Hepatocyte (in vitro differentiated cells): ENCODE results near the gene SLC4A5.

ENCODE experiments used
- CTCF ChIP-seq: fragments of 200-600 bp; sonication (generic); IDR thresholded peaks from 2 replicates; pipeline ENCODE4 v1.5.1; 2016; ENCODE audit warnings: antibody characterized with exemption, mild to moderate bottlenecking; ENCODE audit not compliant: poor library complexity
- EZH2 ChIP-seq: fragments of 200-600 bp; sonication (generic); IDR thresholded peaks from 2 replicates; pipeline ENCODE4 v1.6.1; 2016; ENCODE audit warnings: antibody characterized with exemption, mild to moderate bottlenecking, borderline replicate concordance
- EZH2phosphoT487 ChIP-seq: fragments of 200-600 bp; sonication (generic); IDR thresholded peaks from one replicate; pipeline ENCODE4 v1.6.1; 2018; ENCODE audit warnings: antibody characterized with exemption, mild to moderate bottlenecking, low read depth, moderate library complexity; ENCODE audit not compliant: unreplicated experiment, severe bottlenecking

- TF ChIP-seq CTCF: no peak
- TF ChIP-seq EZH2: no peak
- no peak for TF ChIP-seq EZH2phosphoT487
Measured at GRCh38 chr2:74233648-74234047, 109.6 kb downstream of the SLC4A5 start.
